ENCODE measurements around the gene CDKL1. TPM values are rescaled to one million over a fixed set of nuclear protein-coding genes. Genes with fewer than 3 reads are reported as not detected.
A peak's percentile ranks its signal among the peaks of the same experiment; 100 is the strongest.

Gene CDKL1
- polyA plus RNA-seq, 1 experiment = 2.5 TPM

GRCh38 chr14:50398189-50398580 lies 1.5 kb upstream of the CDKL1 start:
- Histone ChIP-seq H3K27me3 (ENCODE audit: control insufficient read depth, insufficient read depth, low read length) (no peaks in the 10 kb centered on the region), H3K4me3 (ENCODE audit: low read depth, low read length) (no peak overlapping the region), H3K36me3 (ENCODE audit: control insufficient read depth, insufficient read depth, low read length) (no peaks in the 10 kb centered on the region)
- no peak for DNase-seq (ENCODE audit: low read depth)
- TF ChIP-seq, protein P1, sequence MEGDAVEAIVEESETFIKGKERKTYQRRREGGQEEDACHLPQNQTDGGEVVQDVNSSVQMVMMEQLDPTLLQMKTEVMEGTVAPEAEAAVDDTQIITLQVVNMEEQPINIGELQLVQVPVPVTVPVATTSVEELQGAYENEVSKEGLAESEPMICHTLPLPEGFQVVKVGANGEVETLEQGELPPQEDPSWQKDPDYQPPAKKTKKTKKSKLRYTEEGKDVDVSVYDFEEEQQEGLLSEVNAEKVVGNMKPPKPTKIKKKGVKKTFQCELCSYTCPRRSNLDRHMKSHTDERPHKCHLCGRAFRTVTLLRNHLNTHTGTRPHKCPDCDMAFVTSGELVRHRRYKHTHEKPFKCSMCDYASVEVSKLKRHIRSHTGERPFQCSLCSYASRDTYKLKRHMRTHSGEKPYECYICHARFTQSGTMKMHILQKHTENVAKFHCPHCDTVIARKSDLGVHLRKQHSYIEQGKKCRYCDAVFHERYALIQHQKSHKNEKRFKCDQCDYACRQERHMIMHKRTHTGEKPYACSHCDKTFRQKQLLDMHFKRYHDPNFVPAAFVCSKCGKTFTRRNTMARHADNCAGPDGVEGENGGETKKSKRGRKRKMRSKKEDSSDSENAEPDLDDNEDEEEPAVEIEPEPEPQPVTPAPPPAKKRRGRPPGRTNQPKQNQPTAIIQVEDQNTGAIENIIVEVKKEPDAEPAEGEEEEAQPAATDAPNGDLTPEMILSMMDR (IDR thresholded peaks at IDR 0.05; ENCODE audit: insufficient read depth, low read depth, low read length) = no peak
- CTCF ChIA-PET = no interaction called here
- POLR2A ChIA-PET = no interaction called here

GRCh38 chr14:50397390-50398188 lies 908 bp upstream of the CDKL1 start:
- Histone ChIP-seq H3K36me3 (ENCODE audit: control insufficient read depth, insufficient read depth, low read length) (no peaks in the 10 kb centered on the region), H3K4me3 (ENCODE audit: low read depth, low read length) (peak overlapping the region; percentile 54), H3K27me3 (ENCODE audit: control insufficient read depth, insufficient read depth, low read length) (no peaks in the 10 kb centered on the region)
- DNase-seq (ENCODE audit: low read depth) = no peak
- POLR2A ChIA-PET = no interaction called here
- CTCF ChIA-PET = interaction anchor here (1.2 to 1.4 kb wide), 3 partner anchors 10 to 82 kb away, joined by 3 to 5 read pairs (median 4); no protein-coding TSS in a partner anchor
- TF ChIP-seq, protein P1 (IDR thresholded peaks at IDR 0.05; ENCODE audit: insufficient read depth, low read depth, low read length) = no peak

GRCh38 chr14:50395448-50395847 lies 1.2 kb downstream of the CDKL1 start:
- H3K27me3 ChIP-seq (ENCODE audit: control insufficient read depth, insufficient read depth, low read length) = no peaks in the 10 kb centered on the region
- no peaks in the 10 kb centered on the region for H3K36me3 ChIP-seq (ENCODE audit: control insufficient read depth, insufficient read depth, low read length)
- no peak for DNase-seq (ENCODE audit: low read depth)
- no peak overlapping the region; the same call in 1 of the 2 replicates for H3K4me3 ChIP-seq (ENCODE audit: low read depth, low read length)
- POLR2A ChIA-PET = no interaction called here
- TF ChIP-seq, protein P1 (IDR thresholded peaks at IDR 0.05; ENCODE audit: insufficient read depth, low read depth, low read length) = no peak
- CTCF ChIA-PET = interaction anchor here (0.7 kb wide), 1 partner anchor 32 kb away, joined by 3 read pairs; no protein-coding TSS in a partner anchor

GRCh38 chr14:50394713-50395112 lies 2.0 kb downstream of the CDKL1 start:
- POLR2A ChIA-PET = no interaction called here
- no peak overlapping the region for H3K4me3 ChIP-seq (ENCODE audit: low read depth, low read length)

DNA sequence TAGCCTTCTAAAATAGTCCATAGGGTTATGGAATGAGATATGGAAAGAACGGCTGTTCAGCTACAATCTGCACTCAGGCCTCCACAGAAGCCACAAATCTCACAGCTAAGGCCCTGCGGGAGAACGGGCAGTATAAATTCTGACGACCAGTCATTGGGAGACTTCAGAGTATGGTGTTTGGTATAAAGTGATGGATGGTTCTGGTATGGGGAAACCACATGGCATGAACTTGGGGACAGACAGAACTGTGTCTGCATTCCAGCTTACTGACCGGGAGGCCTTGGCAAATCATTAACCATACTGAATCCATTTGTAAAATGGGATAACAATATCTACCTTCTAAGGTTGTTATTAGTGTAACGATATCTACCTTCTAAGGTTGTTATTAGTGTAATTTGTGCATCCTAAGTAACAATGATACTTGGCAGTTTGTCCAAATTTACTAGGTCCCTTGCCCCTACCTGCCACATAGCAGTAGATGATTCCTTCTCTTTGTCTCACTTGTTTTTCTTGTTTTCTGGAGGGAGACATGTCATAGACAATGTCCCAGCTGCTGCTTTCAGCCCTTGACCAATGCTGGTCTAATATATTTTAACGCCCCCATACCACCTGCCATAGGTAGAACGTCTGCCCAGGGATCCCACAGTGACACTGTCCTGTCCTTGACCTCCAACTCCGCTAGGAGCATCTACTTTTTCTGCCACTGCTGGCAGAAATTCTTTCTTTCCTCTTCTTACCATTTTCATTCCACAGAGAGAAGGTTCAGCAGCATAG lies 6.8 kb downstream of the CDKL1 start:
- H3K4me3 ChIP-seq (ENCODE audit: low read depth, low read length) = no peak overlapping the region
- ChIA-PET CTCF (no interaction called here), POLR2A (no interaction called here)
- no peaks in the 10 kb centered on the region for H3K36me3 ChIP-seq (ENCODE audit: control insufficient read depth, insufficient read depth, low read length)
- no peak for DNase-seq (ENCODE audit: low read depth)
- TF ChIP-seq, protein P1 (IDR thresholded peaks at IDR 0.05; ENCODE audit: insufficient read depth, low read depth, low read length) = no peak
- H3K27me3 ChIP-seq (ENCODE audit: control insufficient read depth, insufficient read depth, low read length) = no peaks in the 10 kb centered on the region

More at GRCh38 chr14:50394713-50395112, 2.0 kb downstream of the CDKL1 start:
- TF ChIP-seq, protein P1 (IDR thresholded peaks at IDR 0.05; ENCODE audit: insufficient read depth, low read depth, low read length) = no peak
- no peak for DNase-seq (ENCODE audit: low read depth)
- Histone ChIP-seq H3K27me3 (ENCODE audit: control insufficient read depth, insufficient read depth, low read length) (no peaks in the 10 kb centered on the region), H3K36me3 (ENCODE audit: control insufficient read depth, insufficient read depth, low read length) (no peaks in the 10 kb centered on the region)
- CTCF ChIA-PET = no interaction called here
